Fibroblast of mammary gland (primary cell): Measurements from ENCODE around the gene SOX12.

Experiments
- DNase-seq: peaks from one replicate; pipeline ENCODE4 v3.0.0-alpha.2; 2010; ENCODE audit warnings: low read depth
- H3K4me3 ChIP-seq: 2 replicates; pipeline ENCODE4 v1.5.1; 2011; ENCODE audit warnings: low read depth, mild to moderate bottlenecking, low read length, moderate library complexity; ENCODE audit not compliant: control insufficient read depth
- TF ChIP-seq, protein P1 (sequence below): conservative IDR thresholded peaks from 2 replicates; pipeline ENCODE4 v1.5.1; 2011; ENCODE audit warnings: low read depth, low read length, inconsistent platforms; ENCODE audit not compliant: control insufficient read depth, insufficient read depth

The SOX12 gene

DNA sequence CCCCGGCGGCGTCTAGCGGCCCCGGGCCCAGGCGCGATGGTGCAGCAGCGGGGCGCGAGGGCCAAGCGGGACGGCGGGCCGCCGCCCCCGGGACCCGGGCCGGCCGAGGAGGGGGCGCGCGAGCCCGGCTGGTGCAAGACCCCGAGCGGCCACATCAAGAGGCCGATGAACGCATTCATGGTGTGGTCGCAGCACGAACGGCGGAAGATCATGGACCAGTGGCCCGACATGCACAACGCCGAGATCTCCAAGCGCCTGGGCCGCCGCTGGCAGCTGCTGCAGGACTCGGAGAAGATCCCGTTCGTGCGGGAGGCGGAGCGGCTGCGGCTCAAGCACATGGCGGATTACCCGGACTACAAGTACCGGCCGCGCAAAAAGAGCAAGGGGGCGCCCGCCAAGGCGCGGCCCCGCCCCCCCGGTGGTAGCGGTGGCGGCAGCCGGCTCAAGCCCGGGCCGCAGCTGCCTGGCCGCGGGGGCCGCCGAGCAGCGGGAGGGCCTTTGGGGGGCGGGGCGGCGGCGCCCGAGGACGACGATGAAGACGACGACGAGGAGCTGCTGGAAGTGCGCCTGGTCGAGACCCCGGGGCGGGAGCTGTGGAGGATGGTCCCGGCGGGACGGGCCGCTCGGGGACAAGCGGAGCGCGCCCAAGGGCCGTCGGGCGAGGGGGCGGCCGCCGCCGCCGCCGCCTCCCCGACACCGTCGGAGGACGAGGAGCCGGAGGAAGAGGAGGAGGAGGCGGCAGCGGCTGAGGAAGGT lies 715 bp downstream of the SOX12 start:
- peak; percentile 59 for DNase-seq
- TF ChIP-seq, protein P1, sequence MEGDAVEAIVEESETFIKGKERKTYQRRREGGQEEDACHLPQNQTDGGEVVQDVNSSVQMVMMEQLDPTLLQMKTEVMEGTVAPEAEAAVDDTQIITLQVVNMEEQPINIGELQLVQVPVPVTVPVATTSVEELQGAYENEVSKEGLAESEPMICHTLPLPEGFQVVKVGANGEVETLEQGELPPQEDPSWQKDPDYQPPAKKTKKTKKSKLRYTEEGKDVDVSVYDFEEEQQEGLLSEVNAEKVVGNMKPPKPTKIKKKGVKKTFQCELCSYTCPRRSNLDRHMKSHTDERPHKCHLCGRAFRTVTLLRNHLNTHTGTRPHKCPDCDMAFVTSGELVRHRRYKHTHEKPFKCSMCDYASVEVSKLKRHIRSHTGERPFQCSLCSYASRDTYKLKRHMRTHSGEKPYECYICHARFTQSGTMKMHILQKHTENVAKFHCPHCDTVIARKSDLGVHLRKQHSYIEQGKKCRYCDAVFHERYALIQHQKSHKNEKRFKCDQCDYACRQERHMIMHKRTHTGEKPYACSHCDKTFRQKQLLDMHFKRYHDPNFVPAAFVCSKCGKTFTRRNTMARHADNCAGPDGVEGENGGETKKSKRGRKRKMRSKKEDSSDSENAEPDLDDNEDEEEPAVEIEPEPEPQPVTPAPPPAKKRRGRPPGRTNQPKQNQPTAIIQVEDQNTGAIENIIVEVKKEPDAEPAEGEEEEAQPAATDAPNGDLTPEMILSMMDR = no peak

DNA sequence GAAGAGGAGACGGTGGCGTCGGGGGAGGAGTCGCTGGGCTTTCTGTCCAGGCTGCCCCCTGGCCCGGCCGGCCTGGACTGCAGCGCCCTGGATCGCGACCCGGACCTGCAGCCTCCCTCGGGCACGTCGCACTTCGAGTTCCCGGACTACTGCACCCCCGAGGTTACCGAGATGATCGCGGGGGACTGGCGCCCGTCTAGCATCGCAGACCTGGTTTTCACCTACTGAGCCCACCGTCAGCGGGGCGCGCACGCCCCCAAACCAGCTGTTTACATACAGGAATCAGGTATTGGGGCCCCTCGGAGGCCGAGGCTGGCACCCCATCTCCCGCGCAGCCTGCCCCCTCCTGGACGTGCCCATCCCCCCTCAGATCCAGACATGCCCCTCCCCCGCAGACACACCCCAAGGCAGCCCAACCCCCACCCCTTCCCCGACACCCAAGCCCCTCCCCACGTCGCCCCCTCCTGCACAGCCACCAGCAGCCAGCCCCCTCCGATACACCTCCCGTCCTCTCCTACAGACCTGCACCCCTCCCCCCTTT lies 1.4 kb downstream of the SOX12 start:
- H3K4me3 ChIP-seq = peak overlapping the region; percentile 79
- TF ChIP-seq, protein P1 = no peak
- no peak for DNase-seq

More for the DNA sequence above, 715 bp downstream of the SOX12 start:
- peak overlapping the region; percentile 79 for H3K4me3 ChIP-seq

GRCh38 chr20:327186-328026 lies 2.1 kb downstream of the SOX12 start:
- TF ChIP-seq, protein P1 = no peak
- H3K4me3 ChIP-seq = peak overlapping the region; percentile 79
- DNase-seq = peak; percentile 90

- TF ChIP-seq, protein P1 = no peak
- H3K4me3 ChIP-seq = peak overlapping the region; percentile 79
- DNase-seq = peak; percentile 35
Observed at GRCh38 chr20:328027-328974, 2.9 kb downstream of the SOX12 start.

DNA sequence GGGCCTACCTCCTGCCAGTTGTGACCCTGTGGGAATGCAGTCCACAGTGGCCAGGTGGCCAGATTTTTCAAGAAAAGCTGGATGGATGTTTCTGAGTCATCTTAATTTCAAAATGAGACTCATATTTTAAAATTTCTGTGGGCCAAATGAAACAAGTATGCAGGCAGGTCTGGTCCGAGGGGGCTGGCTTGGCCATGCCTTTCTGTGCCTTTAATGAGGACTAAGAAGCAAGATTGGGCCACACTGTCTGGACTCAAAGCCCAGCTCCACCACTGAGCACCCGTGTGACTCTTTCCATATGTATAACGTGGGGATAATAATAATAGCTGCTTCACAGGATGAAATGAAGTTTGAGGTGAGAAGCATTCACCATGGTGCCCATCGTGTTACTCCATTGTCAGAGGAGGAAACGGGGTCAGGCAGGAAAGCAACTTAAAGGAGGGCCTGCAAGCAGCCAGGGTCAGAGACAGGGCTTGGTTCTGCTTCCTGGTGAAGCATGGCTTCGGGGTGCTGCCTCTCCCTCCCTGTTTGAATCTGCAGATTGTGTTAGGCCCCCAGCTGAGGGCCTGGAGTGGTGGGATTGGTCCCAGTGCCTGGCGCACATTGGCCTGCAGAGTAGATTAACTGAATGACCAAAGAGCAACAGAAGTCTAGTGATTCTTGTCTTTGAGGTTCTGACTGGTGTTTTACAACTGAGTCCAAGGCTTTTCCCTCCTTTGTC lies 3.8 kb downstream of the SOX12 start:
- no peak overlapping the region for H3K4me3 ChIP-seq
- no peak for DNase-seq
- TF ChIP-seq, protein P1 = no peak
